ENCODE measurements around the gene FRMD1.

DNA sequence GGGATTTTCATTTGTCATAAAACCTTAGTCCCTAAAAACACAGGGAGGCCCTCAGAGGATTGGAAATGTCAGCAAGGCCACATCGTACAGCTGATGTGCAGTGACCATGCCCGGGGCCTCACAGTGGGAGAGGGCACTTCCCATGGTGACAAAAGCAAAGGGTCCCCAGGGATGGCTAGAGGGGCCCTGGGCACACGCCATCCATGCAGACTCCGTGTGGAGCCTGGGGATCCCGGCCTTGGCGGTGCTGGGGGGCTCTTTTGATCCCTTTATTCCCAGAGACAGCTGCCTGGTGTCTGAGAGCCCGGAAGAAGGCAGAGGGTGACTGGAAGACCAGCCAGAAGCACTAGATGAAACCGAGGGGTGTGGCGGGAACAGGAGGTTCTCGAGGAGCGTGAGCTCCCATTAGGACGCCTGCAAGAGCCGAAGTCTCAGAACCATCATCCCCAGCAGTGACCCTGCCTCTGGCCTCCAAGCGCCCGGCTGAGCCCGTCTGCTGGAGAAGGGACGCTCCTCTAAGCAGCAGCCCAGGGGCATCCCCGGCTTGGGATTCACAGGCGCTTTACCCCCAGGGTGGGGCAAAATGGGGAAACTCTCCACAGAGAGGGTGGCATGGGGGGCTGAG is 49.1 kb upstream of the FRMD1 start:
- TF ChIP-seq, protein P1, sequence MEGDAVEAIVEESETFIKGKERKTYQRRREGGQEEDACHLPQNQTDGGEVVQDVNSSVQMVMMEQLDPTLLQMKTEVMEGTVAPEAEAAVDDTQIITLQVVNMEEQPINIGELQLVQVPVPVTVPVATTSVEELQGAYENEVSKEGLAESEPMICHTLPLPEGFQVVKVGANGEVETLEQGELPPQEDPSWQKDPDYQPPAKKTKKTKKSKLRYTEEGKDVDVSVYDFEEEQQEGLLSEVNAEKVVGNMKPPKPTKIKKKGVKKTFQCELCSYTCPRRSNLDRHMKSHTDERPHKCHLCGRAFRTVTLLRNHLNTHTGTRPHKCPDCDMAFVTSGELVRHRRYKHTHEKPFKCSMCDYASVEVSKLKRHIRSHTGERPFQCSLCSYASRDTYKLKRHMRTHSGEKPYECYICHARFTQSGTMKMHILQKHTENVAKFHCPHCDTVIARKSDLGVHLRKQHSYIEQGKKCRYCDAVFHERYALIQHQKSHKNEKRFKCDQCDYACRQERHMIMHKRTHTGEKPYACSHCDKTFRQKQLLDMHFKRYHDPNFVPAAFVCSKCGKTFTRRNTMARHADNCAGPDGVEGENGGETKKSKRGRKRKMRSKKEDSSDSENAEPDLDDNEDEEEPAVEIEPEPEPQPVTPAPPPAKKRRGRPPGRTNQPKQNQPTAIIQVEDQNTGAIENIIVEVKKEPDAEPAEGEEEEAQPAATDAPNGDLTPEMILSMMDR (IDR thresholded peaks at IDR 0.05; ENCODE audit: borderline replicate concordance, extremely low read depth, low read length, poor library complexity, severe bottlenecking): no peak
- no peak for TF ChIP-seq EZH2 (IDR thresholded peaks at IDR 0.05; ENCODE audit: borderline replicate concordance, low read depth, low read length, severe bottlenecking)
